SK-N-SH (cell line): ENCODE results near the gene SLC29A1.

Experiments
- EP300 ChIP-seq, 2 experiments: IDR thresholded peaks; 2 replicates each; pipeline versions ENCODE4 v1.4.0 to v1.6.1; 2012; ENCODE audit warnings: borderline replicate concordance in 1 of 2, low read depth in 1 of 2, low read length in 1 of 2
- FOXM1 ChIP-seq: IDR thresholded peaks from 2 replicates; pipeline ENCODE4 v1.4.0; 2012; ENCODE audit warnings: low read depth, mild to moderate bottlenecking
- MAX ChIP-seq: IDR thresholded peaks from 2 replicates; pipeline ENCODE4 v1.4.0; 2012; ENCODE audit warnings: low read depth
- MXI1 ChIP-seq: IDR thresholded peaks from 2 replicates; pipeline ENCODE4 v1.6.1; 2012; ENCODE audit warnings: mild to moderate bottlenecking, low read depth, low read length, improper control_type of control experiment
- POLR2AphosphoS5 ChIP-seq: IDR thresholded peaks from 2 replicates; pipeline ENCODE4 v1.6.1; 2012; ENCODE audit warnings: low read depth, low read length
- RAD21 ChIP-seq: IDR thresholded peaks from 2 replicates; pipeline ENCODE4 v1.6.1; 2012; ENCODE audit warnings: mild to moderate bottlenecking, low read length
- RXRA ChIP-seq: IDR thresholded peaks from 2 replicates; pipeline ENCODE4 v1.4.0; 2012; ENCODE audit warnings: low read depth, mild to moderate bottlenecking, borderline replicate concordance
- SIN3A ChIP-seq: IDR thresholded peaks from 2 replicates; pipeline ENCODE4 v1.6.1; 2012; ENCODE audit warnings: low read depth, mild to moderate bottlenecking, low read length, moderate library complexity, borderline replicate concordance
- TEAD4 ChIP-seq: IDR thresholded peaks from 2 replicates; pipeline ENCODE4 v1.4.0; 2012; ENCODE audit warnings: mild to moderate bottlenecking, borderline replicate concordance; ENCODE audit not compliant: insufficient read depth
- USF2 ChIP-seq: fragments of 150-350 bp; IDR thresholded peaks from 2 replicates; pipeline ENCODE4 v1.6.1; 2017; ENCODE audit warnings: antibody characterized with exemption, low read length, low read depth, borderline replicate concordance
- TF ChIP-seq, protein P1 (sequence below): fragments of 200-600 bp; sonication (generic); IDR thresholded peaks from 2 replicates; pipeline ENCODE4 v1.6.1; 2017; ENCODE audit warnings: antibody characterized with exemption, mild to moderate bottlenecking, moderate library complexity

- TF ChIP-seq MAX (no peak), EP300 (IDR thresholded peaks at IDR 0.05; ENCODE audit: borderline replicate concordance in 1 of 2, low read depth in 1 of 2, low read length in 1 of 2) (no peak), RXRA (no peak), RAD21 (no peak), POLR2AphosphoS5 (no peak), TEAD4 (no peak), MXI1 (no peak), FOXM1 (no peak), USF2 (no peak), SIN3A (no peak)
- TF ChIP-seq, protein P1, sequence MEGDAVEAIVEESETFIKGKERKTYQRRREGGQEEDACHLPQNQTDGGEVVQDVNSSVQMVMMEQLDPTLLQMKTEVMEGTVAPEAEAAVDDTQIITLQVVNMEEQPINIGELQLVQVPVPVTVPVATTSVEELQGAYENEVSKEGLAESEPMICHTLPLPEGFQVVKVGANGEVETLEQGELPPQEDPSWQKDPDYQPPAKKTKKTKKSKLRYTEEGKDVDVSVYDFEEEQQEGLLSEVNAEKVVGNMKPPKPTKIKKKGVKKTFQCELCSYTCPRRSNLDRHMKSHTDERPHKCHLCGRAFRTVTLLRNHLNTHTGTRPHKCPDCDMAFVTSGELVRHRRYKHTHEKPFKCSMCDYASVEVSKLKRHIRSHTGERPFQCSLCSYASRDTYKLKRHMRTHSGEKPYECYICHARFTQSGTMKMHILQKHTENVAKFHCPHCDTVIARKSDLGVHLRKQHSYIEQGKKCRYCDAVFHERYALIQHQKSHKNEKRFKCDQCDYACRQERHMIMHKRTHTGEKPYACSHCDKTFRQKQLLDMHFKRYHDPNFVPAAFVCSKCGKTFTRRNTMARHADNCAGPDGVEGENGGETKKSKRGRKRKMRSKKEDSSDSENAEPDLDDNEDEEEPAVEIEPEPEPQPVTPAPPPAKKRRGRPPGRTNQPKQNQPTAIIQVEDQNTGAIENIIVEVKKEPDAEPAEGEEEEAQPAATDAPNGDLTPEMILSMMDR, result no peak
These were observed 35.5 kb downstream of the SLC29A1 start for GRCh38 chr6:44258921-44259320.
